ENCODE measurements around the gene CBARP. TPM values are rescaled to one million over a fixed set of nuclear protein-coding genes. Genes with fewer than 3 reads are reported as not detected.

Gene CBARP
- polyA plus RNA-seq, 12 donors = 0.65 to 2.2 (median 1.1) TPM; not detected in 2

DNA sequence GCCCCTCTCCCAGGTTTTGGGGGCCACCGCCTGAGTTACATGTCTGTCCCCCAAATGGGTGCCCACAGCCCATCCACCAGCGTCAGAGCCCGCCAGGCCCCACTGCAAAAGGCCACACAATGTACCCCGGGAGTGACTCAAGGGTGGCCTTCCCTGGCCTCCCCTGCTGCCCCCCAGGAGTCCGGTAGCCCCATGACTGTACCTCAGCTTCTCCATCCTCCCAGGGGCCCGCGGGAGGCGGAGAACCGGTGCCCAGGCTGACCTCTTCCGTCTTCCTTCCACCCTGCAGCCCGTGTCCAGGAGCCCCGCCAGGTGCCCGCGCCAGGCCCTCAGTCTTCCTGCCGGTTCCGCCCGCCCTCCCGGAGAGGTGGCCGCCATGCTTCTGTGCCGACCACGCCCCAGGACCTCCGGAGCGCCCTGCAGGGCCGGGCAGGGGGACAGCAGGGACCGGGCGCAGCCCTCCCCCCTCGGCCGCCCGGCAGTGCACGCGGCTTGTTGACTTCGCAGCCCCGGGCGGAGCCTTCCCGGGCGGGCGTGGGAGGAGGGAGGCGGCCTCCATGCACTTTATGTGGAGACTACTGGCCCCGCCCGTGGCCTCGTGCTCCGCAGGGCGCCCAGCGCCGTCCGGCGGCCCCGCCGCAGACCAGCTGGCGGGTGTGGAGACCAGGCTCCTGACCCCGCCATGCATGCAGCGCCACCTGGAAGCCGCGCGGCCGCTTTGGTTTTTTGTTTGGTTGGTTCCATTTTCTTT lies 10.3 kb downstream of the CBARP start:
- DNase-seq = no peak

- no peak for DNase-seq
These were observed 11.1 kb downstream of the CBARP start for GRCh38 chr19:1226522-1227303.

DNA sequence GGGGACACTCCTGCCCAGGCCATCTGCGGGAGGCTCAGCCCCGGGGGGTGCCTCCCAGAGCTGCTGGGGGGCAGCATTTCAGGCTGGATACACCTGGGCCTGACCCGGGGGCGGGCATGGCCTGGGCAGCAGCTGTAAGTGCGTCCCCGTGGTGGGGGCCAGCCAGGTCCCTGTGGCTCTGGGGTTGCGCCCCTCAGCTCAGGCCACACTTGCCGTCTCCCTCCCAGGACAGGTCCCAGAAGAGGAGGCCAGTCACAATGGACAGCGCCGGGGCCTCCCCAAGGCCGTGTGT lies 11.6 kb downstream of the CBARP start:
- DNase-seq = no peak

GRCh38 chr19:1225440-1226226 lies 12.2 kb downstream of the CBARP start:
- DNase-seq = no peak

DNA sequence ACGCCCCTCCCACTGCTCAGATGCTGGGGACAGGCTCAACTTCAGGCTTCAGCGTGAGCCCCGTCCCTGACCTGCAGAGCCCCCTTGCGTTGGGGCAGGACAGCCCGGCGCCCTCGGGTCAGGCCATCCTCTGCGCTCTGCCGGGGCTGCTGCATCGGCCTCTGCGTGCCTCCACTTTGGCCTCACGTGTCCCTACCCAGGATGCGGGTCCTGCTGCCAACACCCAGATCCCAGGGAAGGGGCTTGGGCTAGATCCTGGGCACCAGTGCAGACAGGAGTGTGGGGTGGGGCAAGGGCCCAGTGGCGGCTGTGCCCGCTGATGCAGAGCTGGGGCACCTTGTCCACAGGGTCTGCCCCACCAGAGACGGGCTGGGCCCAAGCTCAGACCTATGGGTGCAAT lies 13.0 kb downstream of the CBARP start:
- no peak for DNase-seq

GRCh38 chr19:1224047-1224825 lies 13.6 kb downstream of the CBARP start:
- DNase-seq = no peak

- no peak for DNase-seq
These were observed 14.6 kb downstream of the CBARP start for GRCh38 chr19:1223018-1223855.

DNA sequence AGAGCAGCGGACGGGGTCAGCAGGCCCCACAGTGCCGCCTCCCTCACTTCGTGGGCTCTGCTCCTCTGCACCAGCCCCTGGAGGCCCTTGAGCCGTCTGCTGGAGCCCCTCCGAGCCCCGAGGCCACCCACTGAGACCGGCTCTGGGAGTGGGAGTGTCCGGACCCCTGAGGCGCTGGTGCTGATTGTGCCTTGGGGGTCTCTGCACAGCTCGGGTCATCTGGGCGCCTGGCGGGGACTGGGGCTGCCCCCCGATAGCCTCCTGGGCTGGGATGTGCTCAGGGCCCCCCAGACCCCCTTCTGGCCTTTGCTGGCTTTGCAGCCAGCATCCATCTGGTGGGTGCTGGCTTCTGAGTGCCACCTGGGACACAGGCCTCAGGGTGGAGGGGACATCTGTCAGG lies 15.4 kb downstream of the CBARP start:
- no peak for DNase-seq

DNA sequence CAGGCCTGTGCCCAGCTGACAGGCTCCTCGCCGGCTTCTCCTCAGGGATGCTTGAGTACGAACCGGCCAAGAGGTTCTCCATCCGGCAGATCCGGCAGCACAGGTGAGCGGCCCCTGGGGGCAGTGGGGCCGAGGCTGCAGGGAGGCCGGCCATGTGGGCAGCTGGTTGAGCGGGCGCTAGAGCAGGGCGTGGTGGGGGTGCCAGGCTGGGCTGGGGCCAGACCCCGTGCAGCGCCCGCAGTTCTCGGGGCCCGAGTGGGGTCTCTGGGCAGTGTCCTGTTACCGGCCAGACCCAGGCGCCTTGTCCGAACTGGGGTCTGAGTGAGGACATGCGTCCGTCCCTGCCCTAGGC lies 15.9 kb downstream of the CBARP start:
- no peak for DNase-seq

DNA sequence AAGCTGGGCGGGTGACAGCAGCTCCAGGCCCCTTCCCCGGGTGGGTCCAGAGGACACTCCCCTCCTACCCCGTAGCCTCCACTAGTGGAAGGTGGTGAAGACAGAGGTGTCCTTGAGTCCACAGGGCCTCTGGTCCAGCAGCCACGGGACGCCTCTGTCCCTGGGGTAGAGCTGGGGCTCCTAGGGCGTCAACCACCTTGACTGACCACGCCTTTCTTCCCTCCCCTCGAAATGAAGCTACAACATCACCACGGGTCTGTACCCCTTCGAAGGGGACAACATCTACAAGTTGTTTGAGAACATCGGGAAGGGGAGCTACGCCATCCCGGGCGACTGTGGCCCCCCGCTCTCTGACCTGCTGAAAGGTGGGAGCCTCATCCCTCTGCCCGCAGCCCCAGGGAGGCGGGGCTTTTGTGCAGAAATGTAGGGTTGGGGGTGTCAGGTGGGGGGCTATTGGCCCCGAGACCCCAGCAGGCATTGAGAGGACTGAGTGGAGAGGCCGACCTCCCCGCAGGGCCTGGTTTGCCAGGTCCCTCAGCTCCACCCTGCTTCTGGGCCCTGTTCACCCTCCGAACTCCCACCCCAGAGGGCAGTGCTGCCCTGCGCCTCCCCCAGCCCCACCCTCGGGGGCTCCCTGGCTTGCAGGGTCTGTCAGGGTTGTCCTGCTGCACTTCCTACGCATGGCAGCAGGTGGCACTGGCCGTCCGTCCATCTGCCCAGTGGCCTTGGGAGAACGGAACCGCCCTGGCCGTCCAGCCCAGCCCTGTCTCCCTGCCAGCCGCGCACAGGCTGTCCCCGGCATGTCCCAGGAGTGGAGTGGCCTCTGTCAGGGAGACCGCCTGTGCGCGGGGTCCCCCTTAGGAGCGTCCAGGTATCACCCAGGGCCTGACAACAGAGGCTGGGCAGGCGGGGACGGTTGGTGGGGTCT lies 16.6 kb downstream of the CBARP start:
- DNase-seq = peak; percentile 66

DNA sequence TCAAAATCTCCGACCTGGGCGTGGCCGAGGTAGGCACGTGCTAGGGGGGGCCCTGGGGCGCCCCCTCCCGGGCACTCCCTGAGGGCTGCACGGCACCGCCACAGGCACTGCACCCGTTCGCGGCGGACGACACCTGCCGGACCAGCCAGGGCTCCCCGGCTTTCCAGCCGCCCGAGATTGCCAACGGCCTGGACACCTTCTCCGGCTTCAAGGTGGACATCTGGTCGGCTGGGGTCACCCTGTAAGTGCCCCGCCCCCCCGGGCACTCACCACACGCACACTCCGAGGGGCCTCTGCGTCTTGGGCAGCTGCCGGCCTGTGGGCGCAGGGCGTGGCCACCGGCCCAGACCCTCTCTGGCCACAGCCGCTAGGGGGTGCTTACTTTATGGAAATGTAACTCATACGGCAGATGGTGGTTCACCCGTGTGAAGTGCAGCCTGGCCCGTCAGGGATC lies 17.3 kb downstream of the CBARP start:
- DNase-seq = no peak

DNA sequence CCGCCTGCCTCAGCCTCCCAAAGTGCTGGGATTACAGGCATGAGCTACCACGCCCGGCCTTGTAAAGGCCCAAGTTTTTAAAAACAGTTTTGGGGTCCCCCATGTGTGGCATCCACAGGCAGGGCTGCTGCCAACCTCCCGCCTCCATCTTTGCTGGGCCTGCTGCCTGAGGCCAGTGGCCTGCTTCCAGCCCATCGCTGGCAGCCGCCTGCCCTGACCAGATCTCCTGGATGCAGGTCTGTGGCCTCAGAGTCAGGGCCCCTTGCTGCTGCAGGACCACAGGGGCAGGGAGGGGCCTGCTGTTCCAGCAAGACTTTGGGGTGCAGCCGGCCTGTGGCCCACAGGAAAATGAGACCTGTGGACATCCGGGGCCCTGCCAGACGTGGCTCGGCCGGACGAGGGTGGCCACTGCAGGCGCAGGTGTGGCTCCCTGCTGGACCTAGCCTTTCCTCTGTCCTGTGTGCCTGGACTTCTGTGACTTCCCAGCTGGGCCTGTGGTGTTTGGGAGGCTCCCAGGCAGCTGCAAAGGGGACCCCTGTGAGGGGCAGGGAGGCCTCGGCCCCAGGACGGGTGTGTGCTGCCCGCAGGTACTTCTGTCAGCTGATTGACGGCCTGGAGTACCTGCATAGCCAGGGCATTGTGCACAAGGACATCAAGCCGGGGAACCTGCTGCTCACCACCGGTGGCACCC lies 17.9 kb downstream of the CBARP start:
- no peak for DNase-seq

DNA sequence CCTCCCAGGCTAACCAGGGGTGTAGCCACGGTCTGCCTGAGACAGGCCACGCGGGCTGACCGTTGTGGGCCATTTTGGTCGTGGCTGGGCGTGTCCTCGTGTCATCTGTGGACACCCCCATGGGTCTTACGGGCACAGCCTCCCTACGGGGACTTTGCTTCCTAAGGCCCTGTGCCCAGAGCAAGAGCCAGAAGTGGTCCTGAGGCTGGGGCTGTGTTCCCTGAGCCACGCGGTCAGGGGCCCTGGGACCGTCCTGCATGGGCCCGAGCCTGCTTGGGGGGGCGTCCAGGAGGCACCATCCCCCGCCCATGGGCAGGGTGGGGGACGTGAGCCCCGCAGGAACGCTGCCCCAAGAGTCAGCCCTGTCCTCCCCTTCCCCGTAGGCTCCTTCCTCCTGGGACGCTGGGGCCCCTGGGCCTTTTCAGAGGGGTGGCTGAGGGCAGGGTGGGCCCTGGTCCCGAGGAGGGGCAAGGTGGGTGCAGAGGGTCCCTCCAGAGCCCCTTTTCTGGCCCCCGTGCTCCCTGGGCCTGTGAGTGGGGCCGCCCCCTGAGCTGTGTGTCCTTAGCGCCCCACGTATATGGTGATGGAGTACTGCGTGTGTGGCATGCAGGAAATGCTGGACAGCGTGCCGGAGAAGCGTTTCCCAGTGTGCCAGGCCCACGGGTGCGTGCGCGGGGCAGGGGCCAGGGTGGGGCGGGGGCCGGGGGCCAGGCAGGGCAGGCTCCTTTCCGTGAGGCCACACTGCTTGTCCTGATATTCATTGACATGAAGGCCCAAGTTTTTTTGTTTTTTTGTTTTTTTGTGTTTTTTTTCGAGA lies 18.8 kb downstream of the CBARP start:
- no peak for DNase-seq

- DNase-seq = no peak
These were observed 20.4 kb downstream of the CBARP start for GRCh38 chr19:1217366-1217765.

DNA sequence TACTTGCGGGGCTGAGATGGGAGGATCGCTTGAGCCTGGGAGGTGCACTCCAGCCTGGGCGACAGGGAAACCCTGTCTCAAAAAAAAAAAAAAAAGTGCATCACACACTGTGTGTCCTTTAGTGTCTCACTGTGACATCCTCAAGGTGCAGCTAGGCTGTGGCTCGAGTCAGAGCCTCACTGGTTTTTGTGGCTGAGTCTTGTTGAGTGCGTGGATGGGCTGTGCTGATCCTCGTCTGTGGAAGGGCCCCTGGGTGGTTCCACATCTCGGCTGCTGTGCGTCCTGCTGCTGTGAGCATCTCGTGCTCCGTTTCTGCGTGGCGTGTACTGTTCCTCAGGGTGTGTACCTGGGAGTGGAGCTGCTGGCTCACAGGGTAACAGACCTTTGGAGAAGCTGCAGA lies 21.0 kb downstream of the CBARP start:
- DNase-seq = no peak

GRCh38 chr19:1214862-1215731 lies 22.7 kb downstream of the CBARP start:
- DNase-seq = no peak

DNA sequence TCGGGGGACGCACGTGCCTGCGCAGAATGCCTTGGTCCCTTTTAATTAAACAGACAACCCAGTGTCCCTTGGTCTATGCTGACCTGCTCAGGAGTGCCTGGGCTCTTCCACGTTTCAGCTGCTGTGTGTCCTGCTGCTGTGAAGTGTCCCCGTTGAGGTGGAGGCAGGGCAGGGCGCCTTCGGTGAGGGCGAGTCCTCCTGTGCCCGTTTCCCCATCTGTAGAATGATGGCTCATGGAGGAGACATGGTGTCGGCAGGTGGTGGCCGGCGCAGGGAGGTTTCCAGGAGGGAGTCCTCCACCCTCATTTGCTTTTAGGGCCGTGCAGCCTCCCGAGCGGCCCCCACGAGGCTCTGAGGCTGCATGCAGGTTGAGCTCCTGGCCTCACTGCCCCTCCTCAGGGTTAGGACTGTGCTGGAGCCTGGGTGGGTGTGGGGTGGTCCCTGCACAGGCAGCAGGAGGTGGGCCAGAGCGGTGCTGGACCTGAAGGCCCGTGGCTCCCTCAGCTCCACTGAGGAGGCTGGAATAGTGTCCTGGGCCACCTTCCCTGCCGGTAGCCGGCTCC lies 23.4 kb downstream of the CBARP start:
- no peak for DNase-seq
